Nephron progenitor cell (in vitro differentiated cells): Measurements from ENCODE around the gene HOXA3.

ENCODE experiments used
- DNase-seq: peaks from one replicate; pipeline ENCODE4 v3.0.0; 2021
- H3K27ac Mint-ChIP-seq: 2 replicates; pipeline ENCODE4 v1.8.0; 2021; ENCODE audit warnings: mild to moderate bottlenecking, moderate library complexity, mixed read lengths
- H3K27me3 Mint-ChIP-seq: 2 replicates; pipeline ENCODE4 v1.8.0; 2021; ENCODE audit warnings: mild to moderate bottlenecking, low read depth, mixed read lengths; ENCODE audit not compliant: poor library complexity
- H3K36me3 Mint-ChIP-seq: 2 replicates; pipeline ENCODE4 v1.8.0; 2021; ENCODE audit warnings: low read depth, mixed read lengths
- H3K4me1 Mint-ChIP-seq: 2 replicates; pipeline ENCODE4 v1.8.0; 2021; ENCODE audit warnings: mixed read lengths
- H3K4me3 Mint-ChIP-seq: 2 replicates; pipeline ENCODE4 v1.8.0; 2021; ENCODE audit warnings: mild to moderate bottlenecking, moderate library complexity, mixed read lengths
- H3K9me3 Mint-ChIP-seq: 2 replicates; pipeline ENCODE4 v1.8.0; 2021; ENCODE audit warnings: mild to moderate bottlenecking, moderate library complexity, mixed read lengths
- CTCF ChIP-seq: fragments of 200-600 bp; sonication (generic); IDR thresholded peaks from 2 replicates; pipeline ENCODE4 v1.5.0; 2021; ENCODE audit warnings: antibody characterized with exemption

The HOXA3 gene

DNA sequence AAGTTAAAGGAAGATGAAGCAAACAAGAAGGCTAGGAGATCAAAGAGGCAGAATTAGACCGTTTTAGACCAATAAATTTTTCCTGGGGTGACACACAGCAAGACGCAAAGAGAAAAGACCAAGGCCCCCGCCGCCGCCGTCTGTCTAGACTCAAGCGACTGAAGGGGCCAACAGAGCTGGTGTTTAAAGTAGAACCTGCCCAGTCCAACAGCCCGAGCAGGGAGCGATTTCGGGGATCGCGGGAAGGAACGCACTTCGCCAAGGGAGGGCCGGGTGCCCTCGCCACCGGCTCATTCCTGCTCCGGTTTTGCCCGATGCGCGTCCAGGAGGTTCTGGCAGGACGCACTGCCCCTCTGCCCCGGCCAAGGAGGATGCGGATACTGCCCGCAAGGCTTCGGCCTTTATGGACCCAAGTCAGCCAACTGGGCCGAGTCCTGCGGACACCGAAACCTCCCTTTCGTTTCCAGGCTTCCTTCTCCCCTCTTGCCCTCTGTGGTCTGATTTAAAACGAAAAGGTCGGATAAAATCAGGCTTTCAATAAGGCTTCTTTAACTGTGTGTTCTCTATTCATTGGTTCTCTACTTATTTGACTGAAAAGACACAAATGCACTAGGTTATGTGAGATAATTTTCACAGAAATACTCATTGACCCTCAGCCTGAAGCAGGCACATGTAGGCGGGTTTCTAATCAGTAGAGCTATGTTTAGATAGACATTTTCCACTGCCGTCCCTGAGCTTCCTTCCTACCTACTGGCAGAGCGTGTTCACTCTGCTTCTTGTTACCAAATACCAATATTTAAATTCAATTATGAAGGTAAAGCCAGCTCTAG is 6.3 kb upstream of the HOXA3 start:
- H3K4me3 Mint-ChIP-seq = peak overlapping the region; percentile 97
- H3K36me3 Mint-ChIP-seq = peaks cover 33% of the 10 kb centered on the region
- peak overlapping the region; percentile 99 for H3K27ac Mint-ChIP-seq
- peaks cover 5% of the 10 kb centered on the region for H3K27me3 Mint-ChIP-seq
- no peaks in the 10 kb centered on the region for H3K9me3 Mint-ChIP-seq
- DNase-seq = peak; percentile 60
- TF ChIP-seq CTCF = no peak
- peaks cover 40% of the 10 kb centered on the region for H3K4me1 Mint-ChIP-seq

DNA sequence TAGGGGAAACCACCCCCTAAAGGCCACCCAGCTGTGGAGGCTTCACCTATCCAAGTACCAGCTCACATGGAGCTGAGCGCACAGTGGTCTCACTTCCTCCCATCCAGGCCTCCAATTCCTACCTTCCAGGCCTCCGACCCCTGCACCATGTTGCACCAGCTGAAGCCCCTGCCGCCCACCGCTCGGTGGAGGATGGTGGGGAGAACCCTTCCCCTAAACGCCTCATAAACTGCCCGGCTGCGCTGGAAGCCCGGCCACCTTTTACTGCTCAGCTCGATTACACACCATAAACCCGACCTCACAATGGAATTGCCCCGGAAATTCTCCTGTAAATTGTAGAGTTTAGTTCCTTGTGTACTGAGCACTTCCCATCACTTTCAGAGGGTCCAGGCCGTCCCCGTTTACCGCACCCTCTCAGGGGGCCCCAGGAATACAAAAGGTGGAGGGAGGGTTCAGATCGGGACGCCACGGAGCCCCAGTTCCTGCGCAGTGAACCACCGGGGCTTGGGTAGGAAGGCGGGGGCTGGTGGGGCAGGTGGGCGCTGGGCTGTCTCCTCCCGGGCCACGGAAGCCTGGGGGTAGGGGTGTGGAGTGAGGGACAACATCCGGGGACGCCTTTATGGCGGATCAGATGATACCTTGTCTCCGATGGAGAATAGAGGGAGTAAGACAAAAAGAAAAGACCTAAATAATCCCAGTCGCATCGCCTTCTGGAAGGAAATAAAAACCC is 5.5 kb upstream of the HOXA3 start:
- Mint-ChIP-seq H3K4me3 (peak overlapping the region; percentile 97), H3K27ac (peak overlapping the region; percentile 99), H3K4me1 (peaks cover 48% of the 10 kb centered on the region), H3K27me3 (peaks cover 5% of the 10 kb centered on the region), H3K9me3 (no peaks in the 10 kb centered on the region), H3K36me3 (peaks cover 32% of the 10 kb centered on the region)
- TF ChIP-seq CTCF = no peak
- peak; percentile 54 for DNase-seq

DNA sequence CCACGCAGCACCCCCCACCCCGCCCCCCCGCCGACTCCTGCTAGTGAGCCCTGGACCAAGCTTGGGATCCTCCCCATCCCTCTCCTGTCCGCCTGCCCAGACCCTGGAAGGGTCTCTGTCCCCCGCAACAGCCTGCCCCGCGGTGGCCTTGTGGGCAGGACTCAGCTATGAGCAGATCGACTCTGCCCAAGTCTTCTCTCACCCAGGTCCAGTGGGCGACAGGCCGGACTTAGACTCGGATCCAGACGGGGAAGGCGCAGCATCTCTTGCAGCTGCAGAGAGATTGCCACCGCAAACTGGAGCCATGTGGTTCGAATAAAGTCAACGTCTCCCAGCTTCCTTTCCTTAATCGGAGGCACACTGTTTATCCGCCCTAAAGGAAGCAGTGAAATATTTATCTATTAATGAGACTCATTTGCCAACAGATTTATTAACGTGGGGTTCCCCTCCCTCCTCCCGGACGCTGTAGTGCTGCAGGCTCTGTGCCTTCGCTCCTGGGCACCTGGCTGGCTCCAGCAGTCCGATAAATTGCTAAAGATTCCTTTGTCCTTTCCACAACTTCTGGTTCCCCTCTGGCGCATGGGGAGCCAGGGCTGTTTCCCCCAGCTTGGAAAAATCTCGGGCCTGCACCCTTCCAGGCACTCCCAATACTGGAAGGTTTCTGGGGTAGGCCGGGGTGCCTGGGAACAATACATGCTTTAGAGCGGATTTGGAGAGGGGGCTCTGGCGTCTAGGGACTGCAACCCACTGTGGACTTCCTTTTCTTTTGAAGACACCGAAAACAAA is 4.7 kb upstream of the HOXA3 start:
- Mint-ChIP-seq H3K9me3 (no peaks in the 10 kb centered on the region), H3K4me3 (peak overlapping the region; percentile 97), H3K4me1 (peaks cover 48% of the 10 kb centered on the region), H3K27me3 (peaks cover 6% of the 10 kb centered on the region), H3K36me3 (peaks cover 30% of the 10 kb centered on the region), H3K27ac (peak overlapping the region; percentile 99)
- DNase-seq = peak; percentile 20
- TF ChIP-seq CTCF = no peak

GRCh38 chr7:27156508-27156898 is 4.1 kb upstream of the HOXA3 start, which contains the start of gene HOXA7:
Gene HOXA7 (minus strand): TSS chr7:27156675. CDS start chr7:27156545, 130 bp downstream.
- H3K4me3 Mint-ChIP-seq = peak within 1 kb of the TSS; percentile 97
- peaks cover 3% of the 10 kb centered on the region for H3K9me3 Mint-ChIP-seq
- no peak for TF ChIP-seq CTCF
- peak within 1 kb of the TSS; percentile 99 for H3K27ac Mint-ChIP-seq
- peak; percentile 84 for DNase-seq
- H3K36me3 Mint-ChIP-seq = peaks cover 33% of the 10 kb centered on the region
- peaks cover 48% of the 10 kb centered on the region for H3K4me1 Mint-ChIP-seq
- peaks cover 8% of the 10 kb centered on the region for H3K27me3 Mint-ChIP-seq

- H3K27me3 Mint-ChIP-seq = peaks cover 8% of the 10 kb centered on the region
- peaks cover 38% of the 10 kb centered on the region for H3K36me3 Mint-ChIP-seq
- peak; percentile 59 for DNase-seq
- peak overlapping the region; percentile 99 for H3K27ac Mint-ChIP-seq
- peak overlapping the region; percentile 97 for H3K4me3 Mint-ChIP-seq
- H3K4me1 Mint-ChIP-seq = peaks cover 48% of the 10 kb centered on the region
- H3K9me3 Mint-ChIP-seq = peaks cover 4% of the 10 kb centered on the region
- no peak for TF ChIP-seq CTCF
Observed at GRCh38 chr7:27155816-27156507, 3.6 kb upstream of the HOXA3 start.
